H1 (cell line): ENCODE measurements around the gene ARMC5. TPM values are rescaled to one million over a fixed set of nuclear protein-coding genes. Genes with fewer than 3 reads are reported as not detected.

Experiments
- CHD7 ChIP-seq: fragments of 300-600 bp; sonication (generic); IDR thresholded peaks from 2 replicates; pipeline ENCODE4 v1.7.1; 2012; ENCODE audit warnings: low read length, moderate library complexity, mild to moderate bottlenecking, inconsistent platforms; ENCODE audit not compliant: insufficient replicate concordance
- KDM4A ChIP-seq: IDR thresholded peaks from one replicate; pipeline ENCODE4 v1.7.1; 2012; ENCODE audit warnings: low read depth, mild to moderate bottlenecking, moderate library complexity, low read length, inconsistent platforms; ENCODE audit not compliant: severe bottlenecking
- PHF8 ChIP-seq: fragments of 200-600 bp; sonication (generic); conservative IDR thresholded peaks from 2 replicates; pipeline ENCODE4 v1.7.1; 2012; ENCODE audit warnings: low read depth, mild to moderate bottlenecking, inconsistent platforms, low read length, moderate library complexity
- POLR2AphosphoS5 ChIP-seq: IDR thresholded peaks from 2 replicates; pipeline ENCODE4 v1.6.1; 2011; ENCODE audit warnings: low read depth, low read length
- SP4 ChIP-seq: IDR thresholded peaks from 2 replicates; pipeline ENCODE4 v1.6.1; 2012; ENCODE audit warnings: low read length, inconsistent platforms
- TAF7 ChIP-seq: optimal IDR thresholded peaks from 2 replicates; pipeline ENCODE3; 2011; ENCODE audit warnings: low read depth, mild to moderate bottlenecking, inconsistent platforms, low read length, moderate library complexity, borderline replicate concordance
- TCF12 ChIP-seq: IDR thresholded peaks from 2 replicates; pipeline ENCODE4 v1.6.1; 2011; ENCODE audit warnings: low read depth, mild to moderate bottlenecking, low read length
- ZNF274 ChIP-seq: IDR thresholded peaks from 2 replicates; pipeline ENCODE4 v1.7.0; 2012; ENCODE audit warnings: low read length, borderline replicate concordance; ENCODE audit errors: extremely low read depth
- polyA plus RNA-seq, 7 experiments: library from polyadenylated mRNA; depleted of rRNA in 3 of 7; stranded (reverse) in 5 of 7; unstranded in 2 of 7; fragments of >200 nt in 5 of 7; fragments of 200-250 nt in 2 of 7; gene quantifications; 1 replicate in 5 of 7; 2 replicates in 1 of 7; 4 replicates in 1 of 7; pipeline versions ENCODE4 v1.2.1 to v1.2.3, GENCODE V29; 2011 to 2013; ENCODE audit warnings: missing spikeins in 2 of 7, mixed read lengths in 2 of 7
- total RNA-seq: library from RNA; stranded (reverse); fragmentation: NEBNext Ultra II Directional; extraction: Animal tissue kit (Norgen Biotek cat#: 25700); gene quantifications from 2 replicates; pipeline ENCODE4 v1.2.1, GENCODE V29; 2021

Gene ARMC5
- total and polyA plus RNA-seq, 2 of the 8 experiments (the other 6 are each of a cell fraction or from before 2014, with no cell fraction given): 7.8 to 8.7 TPM

DNA sequence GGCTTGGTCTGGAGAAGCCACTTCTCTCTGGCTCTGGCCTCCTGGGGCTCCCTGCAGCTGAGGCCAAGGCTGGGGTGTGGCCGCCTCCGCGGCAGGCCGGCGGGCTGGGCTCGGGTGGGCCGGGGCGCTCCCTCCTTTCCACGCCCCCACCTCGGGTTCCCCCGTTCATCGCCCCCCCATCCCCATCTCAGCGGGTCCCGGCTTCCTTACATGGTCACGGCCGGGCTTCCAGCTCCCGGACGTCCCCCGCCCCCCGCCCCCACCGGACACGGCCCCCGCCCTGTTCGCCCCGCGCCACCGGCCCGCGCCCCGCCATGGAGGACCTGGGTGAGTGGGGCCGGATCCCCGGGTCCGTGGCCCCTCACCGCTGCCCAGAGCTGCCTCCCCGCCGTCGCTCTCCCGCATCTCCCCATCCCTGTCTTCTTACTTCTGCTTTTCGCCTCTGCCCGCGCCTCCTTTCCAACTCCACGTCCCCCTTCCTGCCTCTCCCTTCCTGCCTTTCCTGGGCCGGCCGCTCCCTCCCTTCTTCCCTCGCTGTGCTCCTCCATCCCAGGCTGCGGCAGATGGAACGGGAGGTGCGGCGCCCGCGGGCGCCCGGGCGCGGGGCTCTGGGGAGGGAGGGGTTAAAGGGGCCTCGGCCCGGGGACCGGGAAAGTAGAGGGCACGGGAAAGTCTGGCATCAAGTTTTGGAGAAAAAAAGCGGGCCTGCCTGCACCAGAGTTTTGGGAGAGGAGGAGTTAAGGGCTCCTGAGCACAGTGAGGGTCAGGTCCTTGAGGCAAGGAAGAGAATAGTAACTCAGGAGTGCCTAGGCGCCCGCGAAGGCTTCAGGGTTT lies 12.8 kb downstream of the ARMC5 start, which contains the start of gene TGFB1I1 (continued):
- TF ChIP-seq PHF8 (0 out of 2 replicates have a peak, but pooled peaks have one; percentile 40), TAF7 (peak; percentile 43), SP4 (no peak), POLR2AphosphoS5 (no peak), TCF12 (no peak), ZNF274 (no peak), KDM4A (peak; percentile 31), CHD7 (no peak)
- TF ChIP-seq, all 59 proteins: peak for 5
